HepG2 (cell line): Measurements from ENCODE around the gene SLC25A25. TPM values are rescaled to one million over a fixed set of nuclear protein-coding genes. Genes with fewer than 3 reads are reported as not detected.

Source experiments
- FOXO1 ChIP-seq: sonication (generic); formaldehyde crosslinking; IDR thresholded peaks from 2 replicates; pipeline ENCODE4 v1.4.0; 2020; ENCODE audit warnings: missing genetic modification reagents
- GLMP ChIP-seq: sonication (generic); formaldehyde crosslinking; IDR thresholded peaks from 2 replicates; pipeline ENCODE4 v1.9.0; 2021; ENCODE audit warnings: missing genetic modification reagents, mild to moderate bottlenecking, borderline replicate concordance
- GZF1 ChIP-seq: sonication (generic); formaldehyde crosslinking; IDR thresholded peaks from 2 replicates; pipeline ENCODE4 v1.5.1; 2020; ENCODE audit warnings: mild to moderate bottlenecking, missing genetic modification reagents
- HNRNPLL ChIP-seq: fragments of 200-400 bp; formaldehyde crosslinking; IDR thresholded peaks from 2 replicates; pipeline ENCODE4 v1.6.1; 2017; ENCODE audit warnings: mild to moderate bottlenecking, low read depth, low read length; ENCODE audit not compliant: poor library complexity, severe bottlenecking
- MYC ChIP-seq: sonication (generic); formaldehyde crosslinking; IDR thresholded peaks from 2 replicates; pipeline ENCODE4 v1.9.0; 2021; ENCODE audit warnings: missing genetic modification reagents, borderline replicate concordance
- NFE2 ChIP-seq: sonication (generic); formaldehyde crosslinking; IDR thresholded peaks from 2 replicates; pipeline ENCODE4 v1.4.0; 2020; ENCODE audit warnings: missing genetic modification reagents
- NFE2L2 ChIP-seq: fragments of 150-350 bp; IDR thresholded peaks from 2 replicates; pipeline ENCODE4 v1.6.1; 2014; ENCODE audit warnings: low read length
- POLR2A ChIP-seq, 2 experiments: IDR thresholded peaks; 2 replicates each; pipeline ENCODE4 v1.6.1; 2011; ENCODE audit warnings: low read depth in 2 of 2, low read length in 2 of 2, mild to moderate bottlenecking in 1 of 2, moderate library complexity in 1 of 2; ENCODE audit not compliant: insufficient read depth in 1 of 2
- POLR2AphosphoS2 ChIP-seq: IDR thresholded peaks from 2 replicates; pipeline ENCODE4 v1.6.1; 2011; ENCODE audit warnings: low read depth, low read length, improper control_type of control experiment
- SMYD3 ChIP-seq: sonication (generic); formaldehyde crosslinking; IDR thresholded peaks from 2 replicates; pipeline ENCODE4 v1.8.1; 2023; ENCODE audit warnings: mild to moderate bottlenecking, missing genetic modification reagents
- SOX6 ChIP-seq, 2 experiments: fragments of 450-650 bp in 1 of 2; sonication (generic) in 1 of 2; formaldehyde crosslinking in 1 of 2; IDR thresholded peaks; 2 replicates each; pipeline versions ENCODE4 v1.4.0 to v1.6.1; 2017 to 2020; ENCODE audit warnings: antibody characterized with exemption in 1 of 2, mild to moderate bottlenecking in 1 of 2, missing genetic modification reagents in 1 of 2
- TBL1XR1 ChIP-seq: fragments of 150-350 bp; IDR thresholded peaks from 2 replicates; pipeline ENCODE4 v1.6.1; 2014; ENCODE audit warnings: borderline replicate concordance, low read length; ENCODE audit not compliant: partially characterized antibody
- TOE1 ChIP-seq: sonication (generic); formaldehyde crosslinking; IDR thresholded peaks from 2 replicates; pipeline ENCODE4 v1.4.0; 2020; ENCODE audit warnings: mild to moderate bottlenecking, missing genetic modification reagents
- ZBTB4 ChIP-seq: sonication (generic); formaldehyde crosslinking; IDR thresholded peaks from 2 replicates; pipeline ENCODE4 v1.4.0; 2020; ENCODE audit warnings: missing genetic modification reagents, mild to moderate bottlenecking, borderline replicate concordance
- ZC3H4 ChIP-seq: sonication (generic); formaldehyde crosslinking; IDR thresholded peaks from 2 replicates; pipeline ENCODE4 v1.4.0; 2020; ENCODE audit warnings: missing genetic modification reagents, borderline replicate concordance
- ZNF224 ChIP-seq: sonication (generic); formaldehyde crosslinking; IDR thresholded peaks from 2 replicates; pipeline ENCODE4 v1.5.0; 2020; ENCODE audit warnings: mild to moderate bottlenecking, missing genetic modification reagents
- ZNF329 ChIP-seq: sonication (generic); formaldehyde crosslinking; IDR thresholded peaks from 2 replicates; pipeline ENCODE4 v1.9.0; 2021; ENCODE audit warnings: low read depth, mild to moderate bottlenecking, missing genetic modification reagents
- ZNF678 ChIP-seq: sonication (generic); formaldehyde crosslinking; IDR thresholded peaks from 2 replicates; pipeline ENCODE4 v1.4.0; 2020; ENCODE audit warnings: mild to moderate bottlenecking, missing genetic modification reagents
- ZNF775 ChIP-seq: sonication (generic); formaldehyde crosslinking; IDR thresholded peaks from 2 replicates; pipeline ENCODE4 v1.4.0; 2020; ENCODE audit warnings: missing genetic modification reagents, mild to moderate bottlenecking, moderate library complexity, borderline replicate concordance
- ZSCAN12 ChIP-seq: sonication (generic); formaldehyde crosslinking; IDR thresholded peaks from 2 replicates; pipeline ENCODE4 v1.9.0; 2021; ENCODE audit warnings: mild to moderate bottlenecking, missing genetic modification reagents
- polyA plus RNA-seq, 8 experiments: library from polyadenylated mRNA; depleted of rRNA in 3 of 8; stranded (reverse) in 7 of 8; unstranded in 1 of 8; fragments of >200 nt; fragmentation: Illumina TruSeq in 4 of 8; extraction: Trizol in 4 of 8; gene quantifications; 2 replicates each; pipeline versions ENCODE4 v1.2.1 to v1.2.3, GENCODE V29; 2011 to 2016; ENCODE audit warnings: low read depth in 4 of 8, missing spikeins in 1 of 8, mixed read lengths in 1 of 8; ENCODE audit not compliant: insufficient read depth in 1 of 8
- total RNA-seq, 5 experiments: library from RNA; depleted of rRNA; stranded (reverse); fragments of >200 nt; fragmentation: Illumina TruSeq; extraction: Trizol; gene quantifications; 2 replicates each; pipeline ENCODE4 v1.2.3, GENCODE V29; 2016; ENCODE audit warnings: low read depth in 1 of 5
- TF ChIP-seq, protein P1 (sequence below): sonication (generic); formaldehyde crosslinking; IDR thresholded peaks from 2 replicates; pipeline ENCODE4 v1.4.0; 2020; ENCODE audit warnings: missing genetic modification reagents
- TF ChIP-seq, protein P2 (sequence below): sonication (generic); formaldehyde crosslinking; IDR thresholded peaks from 2 replicates; pipeline ENCODE4 v1.5.0; 2020; ENCODE audit warnings: missing genetic modification reagents
- TF ChIP-seq, protein P3 (sequence below): sonication (generic); formaldehyde crosslinking; IDR thresholded peaks from 2 replicates; pipeline ENCODE4 v1.8.0; 2023; ENCODE audit warnings: mild to moderate bottlenecking, missing genetic modification reagents

SLC25A25 gene
- total and polyA plus RNA-seq, 2 of the 13 experiments (the other 11 are each of a cell fraction or from before 2014, with no cell fraction given): 10.5 to 24.8 TPM

DNA sequence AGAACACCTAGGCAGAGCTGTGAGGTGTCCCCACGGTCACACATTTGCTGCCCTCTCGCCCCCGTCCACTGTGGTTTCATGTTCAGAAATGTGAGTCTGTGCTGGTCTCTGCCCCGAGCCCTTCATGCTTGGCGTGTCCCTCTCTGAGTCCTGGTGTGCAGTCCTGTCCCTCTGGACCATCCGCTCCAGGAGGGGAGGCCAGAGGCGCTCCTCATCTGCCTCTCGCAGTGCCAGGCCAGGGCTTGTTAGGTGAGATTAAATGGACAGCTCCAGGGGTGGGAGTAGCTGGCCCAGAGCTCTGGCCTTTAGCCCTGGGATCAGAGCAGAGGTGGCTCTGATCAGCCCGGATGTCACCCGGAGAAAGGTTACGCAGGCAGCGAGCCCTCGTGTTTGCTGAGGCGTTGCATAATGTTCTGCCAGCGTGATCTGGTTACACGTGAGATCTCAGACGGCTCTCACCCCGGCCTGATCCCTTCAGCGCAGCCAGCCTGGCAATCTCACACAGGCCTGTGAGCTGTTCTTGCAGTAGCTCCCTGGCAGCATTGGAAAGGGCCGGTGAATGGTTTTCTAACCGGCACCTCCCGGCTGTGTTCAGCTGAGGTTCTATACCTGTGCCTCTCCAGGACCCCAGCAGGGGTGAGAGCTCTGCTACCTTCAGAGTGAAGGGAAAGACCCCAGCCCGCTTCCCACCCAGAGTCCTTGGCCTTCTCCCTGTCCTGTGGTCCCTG, 35.0 kb downstream of the SLC25A25 start (continued):
- peak; percentile 48; the same call in 1 of the 2 replicates for TF ChIP-seq POLR2AphosphoS2
- TF ChIP-seq FOXO1 (CRISPR knock-in tag): peak; percentile 88
- no peak for TF ChIP-seq NFE2L2
- peak; percentile 91 for TF ChIP-seq GZF1 (CRISPR knock-in tag)
- peak; percentile 96 for TF ChIP-seq MYC (CRISPR knock-in tag)
- peak in 1 of 2 experiments; percentile 56; a peak in 1 of 4 replicates for TF ChIP-seq POLR2A (IDR thresholded peaks at IDR 0.05; ENCODE audit: insufficient read depth in 1 of 2, low read depth in 2 of 2, low read length in 2 of 2)
- TF ChIP-seq ZC3H4 (CRISPR knock-in tag): no peak
- peak; percentile 90; the same call in 1 of the 2 replicates for TF ChIP-seq ZBTB4 (CRISPR knock-in tag)
- TF ChIP-seq ZNF329 (CRISPR knock-in tag): no peak
- TF ChIP-seq ZNF224 (CRISPR knock-in tag): no peak; the same call in 1 of the 2 replicates
- no peak for TF ChIP-seq TOE1 (CRISPR knock-in tag)
- 0 out of 2 replicates have a peak, but pooled peaks have one; percentile 38 for TF ChIP-seq SMYD3
- TF ChIP-seq HNRNPLL: peak; percentile 58
- TF ChIP-seq NFE2 (CRISPR knock-in tag): no peak
- TF ChIP-seq SOX6 (IDR thresholded peaks at IDR 0.05): no peak
- peak; percentile 95 for TF ChIP-seq SOX6 (CRISPR knock-in tag; IDR thresholded peaks at IDR 0.05)
- TF ChIP-seq, protein P1, sequence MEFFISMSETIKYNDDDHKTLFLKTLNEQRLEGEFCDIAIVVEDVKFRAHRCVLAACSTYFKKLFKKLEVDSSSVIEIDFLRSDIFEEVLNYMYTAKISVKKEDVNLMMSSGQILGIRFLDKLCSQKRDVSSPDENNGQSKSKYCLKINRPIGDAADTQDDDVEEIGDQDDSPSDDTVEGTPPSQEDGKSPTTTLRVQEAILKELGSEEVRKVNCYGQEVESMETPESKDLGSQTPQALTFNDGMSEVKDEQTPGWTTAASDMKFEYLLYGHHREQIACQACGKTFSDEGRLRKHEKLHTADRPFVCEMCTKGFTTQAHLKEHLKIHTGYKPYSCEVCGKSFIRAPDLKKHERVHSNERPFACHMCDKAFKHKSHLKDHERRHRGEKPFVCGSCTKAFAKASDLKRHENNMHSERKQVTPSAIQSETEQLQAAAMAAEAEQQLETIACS (CRISPR knock-in tag): no peak
- TF ChIP-seq, protein P2, sequence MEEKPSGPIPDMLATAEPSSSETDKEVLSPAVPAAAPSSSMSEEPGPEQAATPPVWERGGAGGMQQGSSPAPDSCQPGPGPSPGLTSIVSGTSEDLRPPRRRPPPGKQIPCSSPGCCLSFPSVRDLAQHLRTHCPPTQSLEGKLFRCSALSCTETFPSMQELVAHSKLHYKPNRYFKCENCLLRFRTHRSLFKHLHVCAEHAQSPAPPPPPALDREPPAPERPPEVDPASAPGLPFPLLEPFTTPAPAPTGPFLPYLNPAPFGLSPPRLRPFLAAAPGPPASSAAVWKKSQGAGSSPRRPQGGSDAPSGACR (CRISPR knock-in tag): peak; percentile 93
- TF ChIP-seq ZSCAN12 (CRISPR knock-in tag): no peak; the same call in 1 of the 2 replicates
- TF ChIP-seq ZNF775: peak; percentile 91; the same call in 1 of the 2 replicates
- TF ChIP-seq GLMP (CRISPR knock-in tag): no peak
- peak; percentile 88 for TF ChIP-seq TBL1XR1
- peak; percentile 82 for TF ChIP-seq ZNF678 (CRISPR knock-in tag)
- TF ChIP-seq, protein P3, sequence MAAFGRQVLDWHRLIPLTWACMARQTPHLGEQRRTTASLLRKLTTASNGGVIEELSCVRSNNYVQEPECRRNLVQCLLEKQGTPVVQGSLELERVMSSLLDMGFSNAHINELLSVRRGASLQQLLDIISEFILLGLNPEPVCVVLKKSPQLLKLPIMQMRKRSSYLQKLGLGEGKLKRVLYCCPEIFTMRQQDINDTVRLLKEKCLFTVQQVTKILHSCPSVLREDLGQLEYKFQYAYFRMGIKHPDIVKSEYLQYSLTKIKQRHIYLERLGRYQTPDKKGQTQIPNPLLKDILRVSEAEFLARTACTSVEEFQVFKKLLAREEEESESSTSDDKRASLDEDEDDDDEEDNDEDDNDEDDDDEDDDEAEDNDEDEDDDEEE (CRISPR knock-in tag): peak; percentile 83
